GM23338 (cell line): ENCODE data around the gene TPH1. TPM values are rescaled to one million over a fixed set of nuclear protein-coding genes. Genes with fewer than 3 reads are reported as not detected.

ENCODE experiments used
- ATAC-seq: fragments of 200-7000 bp; cut with Tn5 transposase; 3 replicates; pipeline ENCODE4 v1.9.1; 2020
- DNase-seq: peaks from one replicate; pipeline ENCODE4 v3.0.0-alpha.2; 2015; ENCODE audit warnings: low spot score
- H2AFZ ChIP-seq: fragments of 200-600 bp; sonication (generic); 2 replicates; pipeline ENCODE4 v1.8.0; 2016; ENCODE audit warnings: antibody characterized with exemption, mild to moderate bottlenecking, moderate library complexity
- H3F3A ChIP-seq: fragments of 200-600 bp; sonication (generic); replicated peaks from 2 replicates; pipeline ENCODE4 v1.8.0; 2017; ENCODE audit warnings: antibody characterized with exemption, mixed run types, low read depth
- H3K27ac ChIP-seq: fragments of 200-600 bp; sonication (generic); 2 replicates; pipeline ENCODE4 v1.6.1; 2016; ENCODE audit warnings: low read depth
- H3K27me3 ChIP-seq: fragments of 200-600 bp; sonication (generic); 2 replicates; pipeline ENCODE4 v1.8.0; 2016; ENCODE audit warnings: mild to moderate bottlenecking, mixed run types, moderate library complexity; ENCODE audit not compliant: insufficient read depth
- H3K36me3 ChIP-seq: fragments of 200-600 bp; sonication (generic); 2 replicates; pipeline ENCODE4 v1.8.0; 2016; ENCODE audit warnings: mild to moderate bottlenecking; ENCODE audit not compliant: insufficient read depth
- H3K4me1 ChIP-seq: fragments of 200-600 bp; sonication (generic); 2 replicates; pipeline ENCODE4 v1.8.0; 2016; ENCODE audit warnings: mild to moderate bottlenecking, moderate library complexity; ENCODE audit not compliant: insufficient read depth
- H3K4me2 ChIP-seq: fragments of 200-600 bp; sonication (generic); 2 replicates; pipeline ENCODE4 v1.7.1; 2017; ENCODE audit warnings: mixed run types
- H3K4me3 ChIP-seq: fragments of 200-600 bp; sonication (generic); 2 replicates; pipeline ENCODE4 v1.6.1; 2016; ENCODE audit warnings: mixed run types
- H3K79me2 ChIP-seq: fragments of 200-600 bp; sonication (generic); replicated peaks from 2 replicates; pipeline ENCODE4 v1.8.0; 2017; ENCODE audit warnings: mild to moderate bottlenecking; ENCODE audit not compliant: insufficient read depth
- H3K9me2 ChIP-seq: fragments of 200-600 bp; sonication (generic); 2 replicates; pipeline ENCODE4 v1.8.0; 2017; ENCODE audit not compliant: insufficient read depth
- H4K20me1 ChIP-seq: fragments of 200-600 bp; sonication (generic); replicated peaks from 2 replicates; pipeline ENCODE4 v1.8.0; 2017; ENCODE audit warnings: mild to moderate bottlenecking; ENCODE audit not compliant: insufficient read depth
- H3K27ac Mint-ChIP-seq: 2 replicates; pipeline ENCODE4 v1.8.0; 2020; ENCODE audit warnings: inconsistent platforms, mild to moderate bottlenecking, moderate library complexity, mixed read lengths
- H3K27me3 Mint-ChIP-seq: 3 replicates; pipeline ENCODE4 v1.8.0; 2022; ENCODE audit warnings: low read depth, mild to moderate bottlenecking, moderate library complexity, mixed read lengths, inconsistent platforms; ENCODE audit not compliant: insufficient read depth, poor library complexity
- H3K36me3 Mint-ChIP-seq: 3 replicates; pipeline ENCODE4 v1.8.0; 2021; ENCODE audit warnings: low read depth, mild to moderate bottlenecking, inconsistent platforms, moderate library complexity, mixed read lengths
- H3K4me1 Mint-ChIP-seq: 3 replicates; pipeline ENCODE4 v1.8.0; 2020; ENCODE audit warnings: mild to moderate bottlenecking, inconsistent platforms, mixed read lengths
- H3K4me3 Mint-ChIP-seq: 3 replicates; pipeline ENCODE4 v1.8.0; 2021; ENCODE audit warnings: moderate library complexity, mild to moderate bottlenecking, inconsistent platforms, mixed read lengths
- H3K9me3 Mint-ChIP-seq: 3 replicates; pipeline ENCODE4 v1.8.0; 2020; ENCODE audit warnings: moderate library complexity, mild to moderate bottlenecking, inconsistent platforms, mixed read lengths
- CREB1 ChIP-seq: fragments of 250-450 bp; sonication (Bioruptor Pico); IDR thresholded peaks from 2 replicates; pipeline ENCODE4 v1.5.0; 2020; ENCODE audit warnings: low read depth, mild to moderate bottlenecking, moderate library complexity
- CTCF ChIP-seq, 2 experiments: fragments of 200-600 bp in 1 of 2; sonication (generic) in 1 of 2; conservative IDR thresholded peaks; 2 replicates each; pipeline versions ENCODE4 v1.5.1 to v1.6.1; 2016 to 2017; ENCODE audit warnings: antibody characterized with exemption in 2 of 2, low read depth in 2 of 2, mild to moderate bottlenecking in 2 of 2, moderate library complexity in 1 of 2
- ETS1 ChIP-seq: IDR thresholded peaks from 2 replicates; pipeline ENCODE4 v1.6.1; 2016; ENCODE audit warnings: antibody characterized with exemption
- EZH2 ChIP-seq: fragments of 200-600 bp; sonication (generic); IDR thresholded peaks from one replicate; pipeline ENCODE4 v1.8.0; 2017; ENCODE audit warnings: antibody characterized with exemption, mild to moderate bottlenecking, low read depth; ENCODE audit not compliant: unreplicated experiment
- EZH2phosphoT487 ChIP-seq: fragments of 200-600 bp; sonication (generic); IDR thresholded peaks from one replicate; pipeline ENCODE4 v1.8.1; 2018; ENCODE audit warnings: antibody characterized with exemption; ENCODE audit not compliant: unreplicated experiment
- JUNB ChIP-seq: IDR thresholded peaks from one replicate; pipeline ENCODE4 v1.6.1; 2016; ENCODE audit warnings: antibody characterized with exemption; ENCODE audit not compliant: unreplicated experiment
- NANOG ChIP-seq: IDR thresholded peaks from 2 replicates; pipeline ENCODE4 v1.6.1; 2016; ENCODE audit warnings: antibody characterized with exemption, borderline replicate concordance
- POLR2AphosphoS5 ChIP-seq: IDR thresholded peaks from 2 replicates; pipeline ENCODE4 v1.6.1; 2016; ENCODE audit warnings: antibody characterized with exemption, low read depth
- REST ChIP-seq: IDR thresholded peaks from one replicate; pipeline ENCODE4 v1.6.1; 2018; ENCODE audit warnings: antibody characterized with exemption; ENCODE audit not compliant: unreplicated experiment
- STAT1 ChIP-seq: IDR thresholded peaks from one replicate; pipeline ENCODE4 v1.6.1; 2016; ENCODE audit warnings: antibody characterized with exemption; ENCODE audit not compliant: unreplicated experiment
- ZNF114 ChIP-seq: fragments of 250-450 bp; sonication (Bioruptor Pico); IDR thresholded peaks from 2 replicates; pipeline ENCODE4 v1.5.0; 2020; ENCODE audit warnings: mild to moderate bottlenecking, moderate library complexity
- ZNF331 ChIP-seq: fragments of 250-450 bp; sonication (Bioruptor Pico); IDR thresholded peaks from 2 replicates; pipeline ENCODE4 v1.5.0; 2020; ENCODE audit warnings: low read depth, mild to moderate bottlenecking, moderate library complexity
- ZNF462 ChIP-seq: fragments of 250-450 bp; sonication (Bioruptor Pico); IDR thresholded peaks from 2 replicates; pipeline ENCODE4 v1.5.0; 2020; ENCODE audit warnings: mild to moderate bottlenecking, moderate library complexity
- polyA plus RNA-seq: library from polyadenylated mRNA; unstranded; fragments of >200 nt; fragmentation: Nextera tagmentation; extraction: Ambion mirVana; gene quantifications from 2 replicates; pipeline ENCODE4 v1.2.1, GENCODE V29; 2016
- total RNA-seq: library from RNA; depleted of rRNA; stranded (reverse); fragments of >200 nt; shearing (Covaris generic); gene quantifications from 2 replicates; pipeline ENCODE4 v1.2.3, GENCODE V29; 2014

Gene TPH1
- total and polyA plus RNA-seq, 2 experiments from 2014 or later = 0.07 to 0.13 TPM

- H3K4me3 Mint-ChIP-seq = no peak overlapping the region
- Histone ChIP-seq H3K4me2 (no peak overlapping the region), H3K36me3 (peaks cover 5% of the 10 kb centered on the region), H3K27ac (no peak overlapping the region), H4K20me1 (no peaks in the 10 kb centered on the region; the same call in 1 of the 2 replicates), H3K4me3 (no peak overlapping the region), H2AFZ (no peak overlapping the region), H3K27me3 (no peaks in the 10 kb centered on the region), H3K9me2 (no peaks in the 10 kb centered on the region), H3K4me1 (no peaks in the 10 kb centered on the region), H3F3A (no peaks in the 10 kb centered on the region), H3K79me2 (no peaks in the 10 kb centered on the region)
- no peak for ATAC-seq
- no peak for TF ChIP-seq REST
- TF ChIP-seq CREB1 (CRISPR knock-in tag) = no peak
- TF ChIP-seq CTCF (conservative IDR thresholded peaks at IDR 0.05; ENCODE audit: low read depth in 2 of 2) = no peak
- no peak for TF ChIP-seq ZNF462 (CRISPR knock-in tag)
- no peak for TF ChIP-seq NANOG
- TF ChIP-seq ZNF331 (CRISPR knock-in tag) = no peak
- no peak for TF ChIP-seq POLR2AphosphoS5
- TF ChIP-seq STAT1 = no peak
- no peak for TF ChIP-seq ZNF114 (CRISPR knock-in tag)
- no peak for TF ChIP-seq EZH2
- no peak for TF ChIP-seq EZH2phosphoT487
- no peak for TF ChIP-seq ETS1
- TF ChIP-seq JUNB = no peak
- no peaks in the 10 kb centered on the region for H3K27me3 Mint-ChIP-seq
- H3K36me3 Mint-ChIP-seq = peaks cover 16% of the 10 kb centered on the region
- H3K9me3 Mint-ChIP-seq = no peaks in the 10 kb centered on the region
- no peak overlapping the region for H3K27ac Mint-ChIP-seq
- H3K4me1 Mint-ChIP-seq = no peaks in the 10 kb centered on the region
- DNase-seq = no peak
Observed at GRCh38 chr11:18000760-18001159, 45.3 kb downstream of the TPH1 start.
